HG03108 (cell line): ENCODE measurements around the gene ANXA2.
"Not testable (repeated sequence)": the region's sequence is repeated elsewhere in the genome, so short reads cannot be mapped to it uniquely, and the experiment has no call there.

Source experiments
- ATAC-seq: cut with Tn5 transposase; IDR thresholded peaks from one replicate; pipeline ENCODE4 v1.9.1; 2021; ENCODE audit warnings: moderate library complexity; ENCODE audit not compliant: unreplicated experiment

The ANXA2 gene

GRCh38 chr15:60346653-60347052 lies 51.1 kb downstream of the ANXA2 start:
- no peak for ATAC-seq

- ATAC-seq: no peak
These were observed 51.7 kb downstream of the ANXA2 start for GRCh38 chr15:60346077-60346476.

- no peak for ATAC-seq
These were observed 52.2 kb downstream of the ANXA2 start for GRCh38 chr15:60345598-60345997.

- no peak for ATAC-seq
These were observed 52.8 kb downstream of the ANXA2 start for GRCh38 chr15:60344987-60345386.

- no peak for ATAC-seq
These were observed 53.3 kb downstream of the ANXA2 start for GRCh38 chr15:60344461-60344860.

GRCh38 chr15:60343221-60343970 lies 54.4 kb downstream of the ANXA2 start:
- ATAC-seq: no peak

GRCh38 chr15:60340207-60340921 lies 57.4 kb downstream of the ANXA2 start:
- ATAC-seq: no peak

- no peak for ATAC-seq
These were observed 58.5 kb downstream of the ANXA2 start for GRCh38 chr15:60339236-60339635.

GRCh38 chr15:60338810-60339209 lies 59.0 kb downstream of the ANXA2 start:
- no peak for ATAC-seq

- no peak for ATAC-seq
These were observed 60.7 kb downstream of the ANXA2 start for GRCh38 chr15:60337076-60337475.

GRCh38 chr15:60335296-60335695 lies 62.5 kb downstream of the ANXA2 start:
- not testable (repeated sequence) for ATAC-seq

- ATAC-seq: no peak
These were observed 68.8 kb downstream of the ANXA2 start for GRCh38 chr15:60328852-60329443.

GRCh38 chr15:60326824-60327654 lies 70.7 kb downstream of the ANXA2 start:
- ATAC-seq: no peak

- no peak for ATAC-seq
These were observed 71.4 kb downstream of the ANXA2 start for GRCh38 chr15:60326343-60326742.

GRCh38 chr15:60325905-60326304 lies 71.9 kb downstream of the ANXA2 start:
- no peak for ATAC-seq

- ATAC-seq: no peak
These were observed 72.9 kb downstream of the ANXA2 start for GRCh38 chr15:60324706-60325438.

GRCh38 chr15:60323322-60323721 lies 74.5 kb downstream of the ANXA2 start:
- no peak for ATAC-seq

- no peak for ATAC-seq
These were observed 77.4 kb downstream of the ANXA2 start for GRCh38 chr15:60320365-60320764.

GRCh38 chr15:60318216-60318867 lies 79.4 kb downstream of the ANXA2 start:
- ATAC-seq: no peak

- no peak for ATAC-seq
These were observed 80.8 kb downstream of the ANXA2 start for GRCh38 chr15:60316961-60317360.
